Measurements from ENCODE around the gene ZC2HC1B. TPM values are rescaled to one million over a fixed set of nuclear protein-coding genes. Genes with fewer than 3 reads are reported as not detected.

The ZC2HC1B gene
- total RNA-seq, 3 donors from 2014 or later (not counting 1 experiment from before 2014, with no cell fraction given) = not detected

GRCh38 chr6:143967706-143968376 lies 103.6 kb downstream of the ZC2HC1B start:
- H3K4me1 ChIP-seq (ENCODE audit: control insufficient read depth, insufficient read depth, low read length) = no peaks in the 10 kb centered on the region
- intact Hi-C loops (cut with micrococcal nuclease) = no loop called here
- Mint-ChIP-seq H3K9me3 (no peaks in the 10 kb centered on the region), H3K4me3 (no peak overlapping the region), H3K27me3 (ENCODE audit: low read depth in 2 of 2) (peaks cover 0 to 16% of the 10 kb centered on the region in 2 donors), H3K27ac (no peak overlapping the region), H3K36me3 (no peaks in the 10 kb centered on the region), H3K4me1 (peaks cover 11 to 17% of the 10 kb centered on the region in 2 donors)
- WGBS (ENCODE audit: insufficient coverage) = 75% methylated on average over 5 of the region's 5 CpGs
- DNase-seq (no peak), ATAC-seq (no peak)
- no peaks in the 10 kb centered on the region for H3K36me3 ChIP-seq (ENCODE audit: control insufficient read depth, insufficient read depth, low read length)
- no peaks in the 10 kb centered on the region for H3K27me3 ChIP-seq (ENCODE audit: control insufficient read depth, insufficient read depth, low read length)
- no peak overlapping the region for H3K4me3 ChIP-seq (ENCODE audit: low read length)
- H3K9me3 ChIP-seq (ENCODE audit: control insufficient read depth, insufficient read depth, low read length) = no peaks in the 10 kb centered on the region
- H3K27ac ChIP-seq (ENCODE audit: low read length) = no peak overlapping the region
- no peak for TF ChIP-seq CTCF (IDR thresholded peaks at IDR 0.05)

- H3K27me3 ChIP-seq (ENCODE audit: control insufficient read depth, insufficient read depth, low read length) = no peaks in the 10 kb centered on the region
- no peak overlapping the region for H3K27ac Mint-ChIP-seq
- no peak overlapping the region for H3K4me3 ChIP-seq (ENCODE audit: low read length)
- ATAC-seq (no peak), DNase-seq (no peak)
- H3K4me1 ChIP-seq (ENCODE audit: control insufficient read depth, insufficient read depth, low read length) = no peaks in the 10 kb centered on the region
- TF ChIP-seq CTCF (IDR thresholded peaks at IDR 0.05) = no peak
- no peaks in the 10 kb centered on the region for H3K36me3 Mint-ChIP-seq
- intact Hi-C loops (cut with micrococcal nuclease) = no loop called here
- no peak overlapping the region for H3K4me3 Mint-ChIP-seq
- no peaks in the 10 kb centered on the region for H3K9me3 ChIP-seq (ENCODE audit: control insufficient read depth, insufficient read depth, low read length)
- H3K9me3 Mint-ChIP-seq = no peaks in the 10 kb centered on the region
- peaks cover 11 to 17% of the 10 kb centered on the region in 2 donors for H3K4me1 Mint-ChIP-seq
- WGBS (ENCODE audit: insufficient coverage) = no CpG with 5 or more reads among the region's 2 CpGs
- H3K27ac ChIP-seq (ENCODE audit: low read length) = no peak overlapping the region
- no peaks in the 10 kb centered on the region for H3K36me3 ChIP-seq (ENCODE audit: control insufficient read depth, insufficient read depth, low read length)
- H3K27me3 Mint-ChIP-seq (ENCODE audit: low read depth in 2 of 2) = peaks cover 0 to 16% of the 10 kb centered on the region in 2 donors
Observed at GRCh38 chr6:143969077-143969476, 104.8 kb downstream of the ZC2HC1B start.

- Histone ChIP-seq H3K36me3 (ENCODE audit: control insufficient read depth, insufficient read depth, low read length) (no peaks in the 10 kb centered on the region), H3K4me3 (ENCODE audit: low read length) (no peak overlapping the region), H3K27ac (ENCODE audit: low read length) (no peak overlapping the region), H3K9me3 (ENCODE audit: control insufficient read depth, insufficient read depth, low read length) (no peaks in the 10 kb centered on the region), H3K27me3 (ENCODE audit: control insufficient read depth, insufficient read depth, low read length) (no peaks in the 10 kb centered on the region), H3K4me1 (ENCODE audit: control insufficient read depth, insufficient read depth, low read length) (no peaks in the 10 kb centered on the region)
- intact Hi-C loops (cut with micrococcal nuclease) = no loop called here
- peaks cover 0 to 16% of the 10 kb centered on the region in 2 donors for H3K27me3 Mint-ChIP-seq (ENCODE audit: low read depth in 2 of 2)
- no peaks in the 10 kb centered on the region for H3K36me3 Mint-ChIP-seq
- no peak overlapping the region for H3K27ac Mint-ChIP-seq
- no peak for ATAC-seq
- H3K4me1 Mint-ChIP-seq = peaks cover 8 to 10% of the 10 kb centered on the region in 2 donors
- no peaks in the 10 kb centered on the region for H3K9me3 Mint-ChIP-seq
- H3K4me3 Mint-ChIP-seq = no peak overlapping the region
- TF ChIP-seq CTCF (IDR thresholded peaks at IDR 0.05) = no peak
- 97% methylated on average over 4 of the region's 6 CpGs for WGBS (ENCODE audit: insufficient coverage)
- no peak for DNase-seq
Observed at GRCh38 chr6:143970456-143971218, 106.4 kb downstream of the ZC2HC1B start.

Data from natural killer cell (primary cell).